BE2C (cell line): ENCODE data around the gene DQX1.

Source experiments
- DNase-seq: peaks from one replicate; pipeline ENCODE4 v3.0.0-alpha.2; 2020
- H3K27me3 ChIP-seq: fragments of 250-450 bp; sonication (Bioruptor Pico); 2 replicates; pipeline ENCODE4 v1.5.1; 2020; ENCODE audit warnings: mild to moderate bottlenecking
- H3K36me3 ChIP-seq: fragments of 250-450 bp; sonication (Bioruptor Pico); 2 replicates; pipeline ENCODE4 v1.5.1; 2020; ENCODE audit warnings: mild to moderate bottlenecking
- H3K4me1 ChIP-seq: fragments of 250-450 bp; sonication (Bioruptor Pico); 2 replicates; pipeline ENCODE4 v1.5.1; 2020
- H3K4me3 ChIP-seq: 2 replicates; pipeline ENCODE4 v1.5.1; 2011; ENCODE audit warnings: low read depth, low read length
- H3K9me3 ChIP-seq: fragments of 250-450 bp; sonication (Bioruptor Pico); 2 replicates; pipeline ENCODE4 v1.5.1; 2020
- TF ChIP-seq, protein P1 (sequence below): IDR thresholded peaks from 2 replicates; pipeline ENCODE4 v1.5.1; 2012; ENCODE audit warnings: mild to moderate bottlenecking, low read depth, low read length

DQX1 gene

DNA sequence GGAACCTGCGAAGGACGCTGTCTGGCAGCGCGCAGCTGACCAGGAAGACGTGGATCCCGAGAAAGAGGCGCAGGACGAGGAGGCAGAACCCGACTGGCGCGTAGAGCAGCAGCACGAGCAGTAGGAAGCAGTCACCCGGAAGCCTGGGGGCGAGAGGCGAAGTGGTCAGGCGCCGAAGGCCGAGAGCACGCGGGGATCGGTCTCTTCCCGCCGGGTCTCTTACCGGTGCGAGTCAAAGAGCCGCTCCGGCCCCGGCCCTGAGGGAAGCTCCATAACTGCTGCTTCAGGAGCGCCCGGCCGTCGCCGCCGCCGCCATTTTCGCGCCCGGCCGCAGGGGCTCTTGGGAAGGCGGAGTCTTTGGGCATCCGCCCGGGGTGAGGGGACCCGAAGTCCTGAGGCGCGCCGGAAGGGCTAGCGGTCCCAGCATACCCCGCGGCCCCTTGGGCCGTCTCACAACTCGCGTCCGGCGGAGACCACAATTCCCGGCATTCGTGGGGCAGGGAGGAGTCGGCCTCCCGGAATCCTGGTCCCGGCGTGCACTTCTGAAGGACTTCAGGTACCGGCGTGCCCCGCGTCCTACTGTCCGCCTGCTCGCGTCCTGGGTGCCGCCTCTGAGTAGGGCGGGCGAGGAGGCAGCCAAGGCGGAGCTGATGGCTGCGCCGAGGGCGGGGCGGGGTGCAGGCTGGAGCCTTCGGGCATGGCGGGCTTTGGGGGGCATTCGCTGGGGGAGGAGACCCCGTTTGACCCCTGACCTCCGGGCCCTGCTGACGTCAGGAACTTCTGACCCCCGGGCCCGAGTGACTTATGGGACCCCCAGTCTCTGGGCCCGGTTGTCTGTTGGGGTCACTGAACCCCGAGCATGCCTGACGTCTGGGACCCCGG lies 3.6 kb upstream of the DQX1 start, which contains the start of the genes AUP1 and HTRA2:
AUP1 (minus strand) TSS at position 350 of the 882 bp plus-strand sequence; CDS start at position 273, 77 bp downstream.
HTRA2 (plus strand) TSS at position 577 of the 882 bp plus-strand sequence; CDS start at position 651, 74 bp downstream.
- H3K9me3 ChIP-seq = no peaks in the 10 kb centered on the region
- H3K4me1 ChIP-seq = no peaks in the 10 kb centered on the region
- TF ChIP-seq, protein P1, sequence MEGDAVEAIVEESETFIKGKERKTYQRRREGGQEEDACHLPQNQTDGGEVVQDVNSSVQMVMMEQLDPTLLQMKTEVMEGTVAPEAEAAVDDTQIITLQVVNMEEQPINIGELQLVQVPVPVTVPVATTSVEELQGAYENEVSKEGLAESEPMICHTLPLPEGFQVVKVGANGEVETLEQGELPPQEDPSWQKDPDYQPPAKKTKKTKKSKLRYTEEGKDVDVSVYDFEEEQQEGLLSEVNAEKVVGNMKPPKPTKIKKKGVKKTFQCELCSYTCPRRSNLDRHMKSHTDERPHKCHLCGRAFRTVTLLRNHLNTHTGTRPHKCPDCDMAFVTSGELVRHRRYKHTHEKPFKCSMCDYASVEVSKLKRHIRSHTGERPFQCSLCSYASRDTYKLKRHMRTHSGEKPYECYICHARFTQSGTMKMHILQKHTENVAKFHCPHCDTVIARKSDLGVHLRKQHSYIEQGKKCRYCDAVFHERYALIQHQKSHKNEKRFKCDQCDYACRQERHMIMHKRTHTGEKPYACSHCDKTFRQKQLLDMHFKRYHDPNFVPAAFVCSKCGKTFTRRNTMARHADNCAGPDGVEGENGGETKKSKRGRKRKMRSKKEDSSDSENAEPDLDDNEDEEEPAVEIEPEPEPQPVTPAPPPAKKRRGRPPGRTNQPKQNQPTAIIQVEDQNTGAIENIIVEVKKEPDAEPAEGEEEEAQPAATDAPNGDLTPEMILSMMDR = no peak
- H3K36me3 ChIP-seq = peaks cover 31% of the 10 kb centered on the region
- DNase-seq = peak; percentile 94
- peak within 1 kb of the TSS; percentile 87 for H3K4me3 ChIP-seq
- no peaks in the 10 kb centered on the region for H3K27me3 ChIP-seq

DNA sequence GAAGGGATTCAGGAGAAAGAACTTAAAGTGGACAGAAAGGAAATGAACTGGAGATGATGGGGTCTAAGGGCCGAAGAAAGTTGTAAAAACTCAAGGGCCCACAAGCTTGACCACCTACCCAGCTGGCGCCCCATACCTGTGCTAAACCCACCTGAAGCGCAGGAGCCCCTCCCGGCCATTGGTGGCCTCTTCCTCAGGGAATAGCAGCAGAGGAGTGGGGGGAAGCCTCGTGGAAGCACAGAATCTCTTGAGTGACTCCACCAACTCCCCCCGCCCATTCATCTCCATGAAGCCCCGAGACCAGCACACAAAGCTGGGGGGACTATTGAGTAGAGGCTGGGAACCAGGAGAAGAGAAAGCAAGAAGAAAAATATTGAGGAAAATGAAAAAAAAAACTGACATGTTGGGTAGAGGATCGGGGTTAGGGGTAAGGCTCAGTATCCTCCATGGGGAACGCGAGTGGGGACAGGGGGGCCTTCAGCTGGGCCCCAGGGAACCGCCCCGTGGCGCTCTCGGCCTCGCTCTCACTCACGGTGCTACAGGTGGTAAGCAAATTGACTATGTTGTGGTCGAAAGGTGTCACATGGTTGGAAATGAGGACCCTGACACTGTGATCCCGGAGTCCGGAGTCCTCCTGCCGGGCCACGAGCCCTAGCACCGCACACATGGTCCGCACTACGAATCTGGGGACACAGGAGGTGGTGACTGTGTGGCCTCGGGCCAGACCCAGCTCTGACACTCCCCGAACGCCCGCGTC lies 2.7 kb upstream of the DQX1 start:
- no peaks in the 10 kb centered on the region for H3K27me3 ChIP-seq
- H3K9me3 ChIP-seq = no peaks in the 10 kb centered on the region
- DNase-seq = no peak
- H3K36me3 ChIP-seq = peaks cover 31% of the 10 kb centered on the region
- peak overlapping the region; percentile 87 for H3K4me3 ChIP-seq
- H3K4me1 ChIP-seq = no peaks in the 10 kb centered on the region
- TF ChIP-seq, protein P1 = no peak

DNA sequence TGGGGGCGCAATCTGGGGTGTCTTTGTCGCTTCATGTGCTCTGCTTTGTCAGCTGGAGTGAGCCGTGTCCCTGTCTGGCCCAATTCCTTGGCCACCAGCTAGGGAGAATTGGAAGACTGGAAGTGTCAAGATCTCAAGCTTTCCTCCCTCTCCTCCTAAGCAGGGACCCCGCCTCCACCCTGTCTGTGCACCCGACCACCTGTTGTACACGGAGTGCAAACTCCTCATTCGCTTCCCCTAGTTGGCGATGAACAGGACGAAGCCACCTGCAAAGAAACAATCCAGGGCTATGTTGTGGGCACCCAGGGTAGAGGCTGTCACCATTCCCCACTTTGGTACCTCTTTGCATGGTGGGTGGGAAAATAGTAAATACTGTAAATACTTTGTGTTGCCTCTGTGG lies 1.7 kb upstream of the DQX1 start:
- DNase-seq = no peak
- Histone ChIP-seq H3K27me3 (no peaks in the 10 kb centered on the region), H3K4me3 (no peak overlapping the region), H3K4me1 (no peaks in the 10 kb centered on the region), H3K9me3 (no peaks in the 10 kb centered on the region), H3K36me3 (peaks cover 30% of the 10 kb centered on the region)
- TF ChIP-seq, protein P1 = no peak

DNA sequence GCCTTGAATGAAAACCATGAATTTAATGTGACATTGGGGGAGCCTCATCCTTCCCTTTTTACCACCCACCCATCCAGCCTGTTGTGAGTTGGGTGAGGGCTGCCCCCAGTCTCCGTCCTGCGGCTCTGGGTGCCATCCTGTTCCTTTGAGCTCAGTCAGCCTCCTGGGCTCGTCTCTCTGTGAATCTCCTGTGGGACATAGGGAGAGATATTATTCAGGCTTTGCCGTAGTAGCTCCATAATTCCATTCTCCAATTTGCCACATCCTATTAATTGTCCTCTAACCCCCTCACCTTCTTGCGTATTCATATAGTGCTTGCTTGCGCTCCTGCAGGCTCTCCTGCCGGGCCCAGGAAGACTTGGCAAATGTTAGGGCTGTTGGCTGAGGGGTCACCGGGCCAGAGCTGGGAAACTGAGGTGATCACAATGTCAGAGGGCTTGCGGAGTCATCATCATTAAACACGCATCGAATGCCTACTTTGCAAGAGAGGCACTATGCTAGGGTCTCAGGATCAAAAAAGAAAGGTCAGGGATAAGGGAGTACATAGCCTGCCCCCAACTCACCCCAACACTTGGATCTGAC lies 709 bp upstream of the DQX1 start:
- no peak for DNase-seq
- Histone ChIP-seq H3K27me3 (no peaks in the 10 kb centered on the region), H3K4me3 (no peak overlapping the region), H3K36me3 (peaks cover 26% of the 10 kb centered on the region), H3K4me1 (no peaks in the 10 kb centered on the region), H3K9me3 (no peaks in the 10 kb centered on the region)
- TF ChIP-seq, protein P1 = no peak

DNA sequence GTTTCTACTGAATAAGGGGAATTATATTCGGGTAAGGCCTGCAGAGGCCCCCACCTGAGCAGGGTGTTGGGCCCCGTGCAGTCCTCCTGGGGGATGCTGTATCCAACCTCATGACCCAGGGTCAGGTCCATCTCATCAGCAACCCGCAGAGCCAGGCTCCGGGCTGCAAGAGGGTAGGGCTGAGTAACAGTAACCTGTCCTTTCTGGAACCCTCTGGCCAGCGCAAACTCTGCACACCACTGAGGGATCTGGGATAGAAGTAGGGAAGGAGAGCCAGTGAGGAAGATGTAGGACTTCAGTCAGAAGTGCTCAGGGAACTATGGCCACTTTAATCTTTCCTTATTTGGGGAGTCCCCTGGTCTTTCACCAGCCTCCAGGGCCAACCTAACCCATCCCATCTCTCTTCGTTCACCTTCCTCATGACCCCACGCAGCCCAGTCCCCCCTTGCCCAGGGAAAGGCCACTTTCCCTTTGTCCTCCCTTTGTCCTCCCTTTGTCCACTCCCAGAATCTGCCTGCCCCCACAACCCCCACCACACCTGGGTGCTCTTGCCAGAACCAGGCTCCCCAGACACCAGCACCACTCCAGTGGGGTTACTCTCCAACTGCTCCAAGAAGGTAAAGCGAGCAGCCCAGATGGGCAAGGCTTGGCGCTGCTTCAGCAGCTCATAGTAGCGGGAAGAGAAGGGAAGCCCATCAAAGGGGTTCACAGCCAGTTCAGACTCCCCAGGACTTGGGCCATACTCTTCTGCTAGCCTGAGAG lies 895 bp downstream of the DQX1 start:
- Histone ChIP-seq H3K36me3 (peaks cover 26% of the 10 kb centered on the region), H3K9me3 (no peaks in the 10 kb centered on the region), H3K27me3 (no peaks in the 10 kb centered on the region), H3K4me1 (no peaks in the 10 kb centered on the region), H3K4me3 (no peak overlapping the region)
- TF ChIP-seq, protein P1 = no peak
- no peak for DNase-seq
